Daoy (cell line): Measurements from ENCODE around the gene PDAP1. TPM values are rescaled to one million over a fixed set of nuclear protein-coding genes. Genes with fewer than 3 reads are reported as not detected.
A peak's percentile ranks its signal among the peaks of the same experiment; 100 is the strongest.
"Not testable (repeated sequence)": the region's sequence is repeated elsewhere in the genome, so short reads cannot be mapped to it uniquely, and the experiment has no call there.

ENCODE experiments used
- DNase-seq: peaks from one replicate; pipeline ENCODE4 v3.0.0-alpha.2; 2015; ENCODE audit warnings: low read depth
- total RNA-seq: library from RNA; depleted of rRNA; stranded (reverse); fragments of >200 nt; shearing (Covaris generic); gene quantifications from 2 replicates; pipeline ENCODE4 v1.2.3, GENCODE V29; 2014

The PDAP1 gene
- total RNA-seq, 1 experiment from 2014 or later, result 279 TPM

GRCh38 chr7:99396418-99397296 lies 11.7 kb downstream of the PDAP1 start:
- DNase-seq, result no peak

DNA sequence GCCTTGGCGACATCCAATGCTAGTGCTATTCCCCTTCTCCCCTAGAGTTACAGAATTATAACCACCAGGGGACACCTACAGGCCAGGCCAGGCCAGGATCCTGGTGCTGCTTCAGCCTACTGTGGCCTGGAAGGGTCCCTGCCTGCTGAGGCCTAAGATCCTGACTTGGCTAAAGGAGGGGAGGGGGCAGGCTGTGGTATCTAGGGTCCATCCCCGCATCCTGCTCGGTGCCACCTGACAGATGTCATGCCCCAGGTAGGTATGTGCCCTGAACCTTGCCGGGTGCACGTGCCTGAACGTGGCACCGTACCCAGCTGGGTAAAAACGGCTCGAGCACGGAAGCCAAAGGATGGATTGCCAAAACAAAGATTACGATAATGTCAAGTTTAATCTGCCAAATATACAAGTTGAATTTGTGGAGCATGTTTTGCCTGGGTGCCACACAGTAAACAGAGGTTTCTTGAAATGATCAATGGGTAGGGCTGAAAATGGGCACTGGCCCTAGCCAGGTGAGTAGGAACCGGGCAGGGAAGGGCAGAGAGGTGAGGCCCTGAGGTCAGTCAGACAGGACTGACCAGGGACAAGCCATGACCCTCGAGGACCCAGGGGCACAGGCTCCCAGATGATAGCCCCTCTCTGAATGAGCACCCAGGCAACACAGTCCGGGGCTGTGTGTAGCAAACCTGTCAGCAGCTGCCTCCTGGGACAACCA lies 12.6 kb downstream of the PDAP1 start:
- DNase-seq, result no peak

- DNase-seq, result no peak
These were observed 14.3 kb downstream of the PDAP1 start for GRCh38 chr7:99394188-99394502.

DNA sequence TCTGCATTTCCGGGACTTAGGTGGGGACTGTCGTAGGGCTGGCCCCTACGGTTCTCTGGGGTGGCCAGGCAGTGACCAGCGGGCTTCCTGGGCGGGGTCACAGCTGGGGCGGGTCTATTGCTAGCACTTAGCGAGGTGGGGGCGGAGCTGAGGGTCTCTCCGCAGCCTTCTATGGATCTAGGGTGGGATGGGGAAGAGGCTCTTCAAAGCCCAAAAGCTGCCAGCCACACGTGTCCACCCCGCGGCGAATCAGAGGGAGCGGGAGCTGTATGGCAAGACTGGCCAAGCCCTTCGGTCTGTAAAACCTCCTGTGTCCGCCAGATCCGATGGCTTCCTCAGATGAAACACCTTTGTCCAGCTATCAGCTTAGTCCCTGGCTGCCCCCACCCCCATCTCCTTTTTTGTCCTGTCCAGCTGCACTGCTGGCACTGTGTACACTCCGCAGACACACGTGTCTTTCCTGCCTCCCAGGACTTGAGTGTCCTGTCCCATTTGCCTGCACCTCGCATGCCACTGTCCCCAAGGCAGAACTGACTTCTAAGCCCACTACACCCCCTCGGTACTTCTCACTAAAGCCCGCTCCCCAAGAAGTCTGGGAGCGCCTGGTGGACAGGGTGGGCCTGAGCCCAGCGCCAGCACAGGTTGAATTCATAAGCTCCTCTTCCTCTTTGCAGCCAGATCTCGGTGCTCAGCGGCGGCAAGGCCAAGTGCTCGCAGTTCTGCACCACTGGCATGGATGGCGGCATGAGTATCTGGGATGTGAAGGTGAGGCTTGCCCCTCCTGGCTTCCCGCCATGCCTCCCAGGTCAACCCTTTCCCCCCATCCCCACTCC lies 14.8 kb downstream of the PDAP1 start:
- DNase-seq, result no peak

GRCh38 chr7:99392659-99393354 lies 15.6 kb downstream of the PDAP1 start:
- DNase-seq, result no peak

- DNase-seq, result no peak
These were observed 16.4 kb downstream of the PDAP1 start for GRCh38 chr7:99392046-99392445.

- no peak for DNase-seq
These were observed 17.3 kb downstream of the PDAP1 start for GRCh38 chr7:99390941-99391602.

DNA sequence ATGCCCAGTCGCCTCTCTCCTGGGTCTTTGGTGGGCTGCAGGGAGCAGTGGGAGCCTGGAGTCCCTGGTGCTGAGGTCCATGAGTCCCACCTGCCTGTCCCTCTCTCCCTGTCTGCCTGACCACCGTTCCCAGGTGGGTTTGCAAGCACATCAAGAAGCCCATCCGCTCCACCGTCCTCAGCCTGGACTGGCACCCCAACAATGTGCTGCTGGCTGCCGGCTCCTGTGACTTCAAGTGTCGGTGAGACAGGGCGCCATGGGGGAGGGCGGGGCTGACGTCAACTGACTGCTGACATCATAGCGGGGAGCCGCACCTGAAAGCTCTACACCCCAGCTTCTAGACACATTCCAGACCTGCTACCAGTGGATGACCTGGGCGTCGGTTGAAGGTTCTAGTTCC lies 18.6 kb downstream of the PDAP1 start:
- DNase-seq, result no peak

- DNase-seq, result no peak
These were observed 20.5 kb downstream of the PDAP1 start for GRCh38 chr7:99387912-99388311.

DNA sequence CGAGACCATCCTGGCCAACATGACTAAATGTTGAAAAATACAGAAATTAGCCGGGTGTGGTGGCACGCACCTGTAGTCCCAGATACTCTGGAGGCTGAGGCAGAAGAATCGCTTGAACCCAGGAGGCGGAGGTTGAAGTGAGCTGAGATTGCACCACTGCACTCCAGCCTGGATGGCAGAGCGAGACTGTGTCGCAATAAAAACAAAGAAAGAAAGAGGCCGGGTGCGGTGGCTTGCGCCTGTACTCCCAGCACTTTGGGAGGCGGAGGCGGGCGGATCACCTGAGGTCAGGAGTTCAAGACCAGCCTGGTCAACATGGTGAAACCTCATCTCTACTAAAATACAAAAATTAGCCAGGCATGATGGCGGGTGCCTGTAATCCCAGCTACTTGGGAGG lies 21.2 kb downstream of the PDAP1 start:
- not testable (repeated sequence) for DNase-seq

DNA sequence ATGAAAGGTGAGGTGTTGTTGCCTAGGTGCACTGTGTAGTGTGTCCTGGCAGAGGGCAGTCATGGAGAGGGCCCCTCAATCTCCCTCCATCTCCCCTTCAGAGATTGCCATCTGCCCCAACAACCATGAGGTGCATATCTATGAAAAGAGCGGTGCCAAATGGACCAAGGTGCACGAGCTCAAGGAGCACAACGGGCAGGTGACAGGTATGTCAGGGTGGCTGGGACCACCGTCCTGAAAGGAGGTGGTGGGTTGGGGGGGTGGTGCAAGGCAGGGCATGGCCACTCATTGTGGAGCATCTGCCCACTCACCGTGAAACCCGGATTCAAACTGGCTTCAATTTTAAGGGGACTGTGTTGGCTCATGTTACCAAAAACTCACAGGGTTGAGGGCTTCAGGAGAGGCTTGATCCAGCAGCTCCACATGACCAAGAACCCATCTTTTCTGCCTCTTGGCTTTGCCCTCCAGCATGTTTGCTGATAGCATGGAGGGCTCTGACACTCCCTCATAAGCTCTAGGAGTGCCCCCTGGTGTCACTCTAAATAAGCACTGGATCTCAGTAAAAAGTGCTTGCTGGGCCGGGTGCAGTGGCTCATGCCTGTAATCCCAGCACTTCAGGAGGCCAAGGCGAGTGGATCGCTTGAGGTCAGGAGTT lies 21.7 kb downstream of the PDAP1 start:
- DNase-seq, result peak; percentile 69

DNA sequence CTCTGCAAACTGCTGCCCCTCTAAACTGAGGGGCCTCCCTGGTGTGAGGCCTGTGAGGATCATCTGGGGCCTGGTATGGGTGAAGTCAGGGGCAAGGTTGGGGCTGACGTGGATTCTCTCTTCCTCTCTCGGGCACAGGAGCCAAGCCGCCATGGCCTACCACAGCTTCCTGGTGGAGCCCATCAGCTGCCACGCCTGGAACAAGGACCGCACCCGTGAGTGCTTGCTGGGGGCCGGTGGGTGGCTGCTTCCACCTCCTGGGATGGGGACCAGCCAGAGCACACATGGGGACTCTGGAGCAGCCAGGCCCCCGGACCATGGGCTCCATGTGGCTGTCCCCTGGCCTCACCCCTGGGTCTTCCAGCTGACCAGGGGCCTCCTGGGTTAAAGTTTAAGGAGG lies 22.8 kb downstream of the PDAP1 start:
- no peak for DNase-seq

GRCh38 chr7:99384523-99384922 lies 23.9 kb downstream of the PDAP1 start:
- DNase-seq, result no peak

DNA sequence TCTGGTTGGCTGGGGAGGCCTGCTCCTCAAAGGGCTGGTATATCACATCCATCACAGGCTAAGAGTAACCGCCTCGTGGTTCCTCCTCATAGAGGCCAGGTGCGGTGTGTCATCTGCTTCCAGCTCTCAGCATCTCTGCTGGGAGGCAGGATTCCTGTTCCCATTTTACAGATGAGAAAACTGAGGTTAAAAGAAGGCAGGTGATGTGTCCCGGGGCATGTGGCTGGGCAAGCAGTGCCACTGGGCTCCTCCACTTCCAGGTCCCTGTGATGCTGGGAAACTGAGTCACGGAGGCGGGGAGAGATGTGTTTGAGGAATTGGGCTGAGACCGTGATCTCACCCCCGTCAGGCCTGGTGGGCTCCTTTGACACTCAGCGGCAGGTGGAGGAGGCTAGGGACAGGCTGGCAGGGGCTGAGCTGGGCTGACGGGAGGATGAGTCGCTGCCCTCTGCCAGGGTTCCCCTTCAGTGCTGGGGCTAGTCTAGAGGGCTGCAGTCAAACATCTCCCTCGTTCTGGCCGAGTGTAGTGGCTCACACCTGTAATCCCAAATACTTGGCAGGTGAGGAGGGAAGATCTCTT lies 24.5 kb downstream of the PDAP1 start:
- DNase-seq, result no peak

- DNase-seq, result no peak
These were observed 25.2 kb downstream of the PDAP1 start for GRCh38 chr7:99383203-99383602.

- no peak for DNase-seq
These were observed 26.7 kb downstream of the PDAP1 start for GRCh38 chr7:99381664-99382075.

DNA sequence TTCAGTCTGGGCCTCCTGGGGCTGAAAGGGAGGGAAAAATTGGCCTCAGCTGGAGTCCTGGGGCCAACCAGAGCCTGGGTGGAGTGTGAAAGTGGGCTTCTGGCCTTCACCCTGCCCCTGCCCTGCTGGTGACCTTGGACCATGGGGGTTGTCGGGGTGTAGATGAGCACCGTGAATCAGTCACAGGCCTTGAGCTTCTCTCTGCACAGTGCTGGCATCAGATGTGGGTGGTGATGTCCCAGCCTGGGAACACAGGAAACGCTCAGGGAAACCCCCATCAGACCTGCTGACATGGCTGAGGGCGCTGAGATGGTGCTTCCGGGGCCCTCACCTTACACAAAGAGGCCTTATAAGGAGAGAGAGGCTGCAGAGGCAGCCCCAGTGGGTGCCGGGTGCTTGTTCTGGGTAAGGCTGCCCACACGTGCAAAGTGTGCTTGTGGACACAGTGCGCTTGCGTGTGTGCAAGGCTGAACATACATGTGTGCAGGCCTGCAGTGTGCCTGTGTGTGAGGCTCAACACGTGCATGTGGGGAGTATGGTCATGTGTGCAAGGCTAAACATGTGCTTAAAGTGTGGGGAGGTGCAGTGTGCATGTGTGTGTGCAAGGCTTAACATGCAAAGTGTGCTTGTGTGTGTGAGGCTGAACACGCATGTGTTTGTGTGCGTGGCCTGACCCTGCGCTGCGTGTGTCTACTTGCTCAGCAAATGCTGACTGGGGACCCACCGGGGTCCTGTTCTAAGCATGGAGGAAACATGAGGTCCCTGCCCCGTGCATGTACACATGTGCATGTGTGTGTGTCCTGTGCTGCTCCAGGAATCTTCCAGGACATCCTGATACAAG lies 27.4 kb downstream of the PDAP1 start:
- peak; percentile 71 for DNase-seq

- peak; percentile 92 for DNase-seq
These were observed 28.2 kb downstream of the PDAP1 start for GRCh38 chr7:99380032-99380822.

DNA sequence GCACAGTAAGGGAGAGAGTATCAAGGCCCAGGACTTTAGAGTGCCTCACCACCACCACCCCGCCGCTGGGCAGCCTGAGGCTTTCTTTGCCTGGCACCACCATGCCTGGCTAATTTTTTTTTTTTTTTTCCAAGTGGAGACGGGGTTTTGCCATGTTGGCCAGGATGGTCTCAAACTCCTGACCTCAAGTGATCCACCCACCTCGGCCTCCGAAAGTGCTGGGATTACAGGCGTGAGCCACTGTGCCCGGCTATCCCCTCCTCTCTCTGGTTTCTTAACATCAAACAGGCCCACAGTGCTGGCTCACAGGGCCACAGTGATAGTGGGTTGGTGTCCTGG lies 28.7 kb downstream of the PDAP1 start:
- not testable (repeated sequence) for DNase-seq
